ENCODE results near the gene KRT81.
"Not testable (repeated sequence)": the region's sequence is repeated elsewhere in the genome, so short reads cannot be mapped to it uniquely, and the experiment has no call there.

Gene KRT81

GRCh38 chr12:52296572-52297215 is 5.4 kb upstream of the KRT81 start:
- DNase-seq (ENCODE audit: low read depth, low spot score), result no peak

GRCh38 chr12:52295663-52296062 is 4.3 kb upstream of the KRT81 start:
- DNase-seq (ENCODE audit: low read depth, low spot score), result no peak

- no peak for DNase-seq (ENCODE audit: low read depth, low spot score)
Measured at GRCh38 chr12:52294803-52295202, 3.5 kb upstream of the KRT81 start.

- no peak for DNase-seq (ENCODE audit: low read depth, low spot score)
Measured at GRCh38 chr12:52293926-52294325, 2.6 kb upstream of the KRT81 start.

- not testable (repeated sequence) for DNase-seq (ENCODE audit: low read depth, low spot score)
Measured at GRCh38 chr12:52290483-52291134, 725 bp downstream of the KRT81 start.

DNA sequence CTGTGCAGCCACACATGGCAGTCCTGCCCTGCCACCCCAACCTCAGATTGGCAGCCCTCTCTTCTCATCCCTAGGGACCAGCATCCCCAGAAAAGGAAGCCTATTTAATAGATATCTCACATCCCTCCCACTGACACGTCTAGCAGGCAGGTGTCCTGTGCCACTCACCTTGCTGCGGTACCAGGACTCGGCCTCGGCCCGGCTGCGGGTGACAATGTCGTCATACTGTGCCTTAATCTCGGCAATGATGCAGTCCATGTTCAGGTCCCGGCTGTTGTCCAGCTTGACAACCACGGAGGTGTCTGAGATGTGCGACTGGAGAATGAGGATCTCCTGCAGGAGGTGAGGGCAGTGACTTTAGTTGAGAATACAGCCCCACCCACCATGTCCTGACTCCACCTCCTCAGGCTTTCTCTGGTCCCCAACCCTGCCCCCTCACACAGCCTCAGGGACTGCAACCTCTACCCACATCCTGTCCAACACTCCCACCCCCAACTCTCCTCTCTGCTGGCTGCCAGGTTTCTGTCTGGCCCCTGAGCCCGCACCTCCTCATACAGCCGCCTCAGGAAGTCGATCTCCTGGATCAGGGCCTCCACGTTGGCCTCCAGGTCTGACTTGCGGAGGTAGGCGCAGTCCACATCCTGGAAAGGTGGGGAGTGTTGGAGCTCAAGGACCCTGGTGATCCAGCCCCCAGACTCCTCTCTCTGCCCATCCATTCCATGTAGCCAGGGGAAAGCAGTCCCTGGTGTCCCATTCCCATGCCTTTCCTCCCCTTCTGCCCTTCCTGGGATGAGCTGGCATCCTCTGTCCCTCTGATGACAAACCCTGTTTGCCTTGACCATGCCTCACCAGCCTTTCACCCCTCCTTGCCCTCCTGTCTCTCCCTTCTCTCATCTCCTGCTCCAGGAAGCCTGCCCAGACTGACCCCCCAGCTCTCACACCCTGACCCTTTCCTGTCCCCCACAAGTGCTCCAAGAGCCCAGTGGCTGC is 3.2 kb downstream of the KRT81 start:
- not testable (repeated sequence) for DNase-seq (ENCODE audit: low read depth, low spot score)

GRCh38 chr12:52286857-52287785 is 4.2 kb downstream of the KRT81 start:
- not testable (repeated sequence) for DNase-seq (ENCODE audit: low read depth, low spot score)

GRCh38 chr12:52285851-52286530 is 5.3 kb downstream of the KRT81 start:
- no peak for DNase-seq (ENCODE audit: low read depth, low spot score)

- no peak for DNase-seq (ENCODE audit: low read depth, low spot score)
Measured at GRCh38 chr12:52285172-52285745, 6.1 kb downstream of the KRT81 start.

GRCh38 chr12:52284562-52285171 is 6.7 kb downstream of the KRT81 start:
- DNase-seq (ENCODE audit: low read depth, low spot score), result no peak

GRCh38 chr12:52280796-52281560 is 10.4 kb downstream of the KRT81 start:
- DNase-seq (ENCODE audit: low read depth, low spot score), result no peak

- DNase-seq (ENCODE audit: low read depth, low spot score), result no peak
Measured at GRCh38 chr12:52280319-52280795, 11.0 kb downstream of the KRT81 start.

DNA sequence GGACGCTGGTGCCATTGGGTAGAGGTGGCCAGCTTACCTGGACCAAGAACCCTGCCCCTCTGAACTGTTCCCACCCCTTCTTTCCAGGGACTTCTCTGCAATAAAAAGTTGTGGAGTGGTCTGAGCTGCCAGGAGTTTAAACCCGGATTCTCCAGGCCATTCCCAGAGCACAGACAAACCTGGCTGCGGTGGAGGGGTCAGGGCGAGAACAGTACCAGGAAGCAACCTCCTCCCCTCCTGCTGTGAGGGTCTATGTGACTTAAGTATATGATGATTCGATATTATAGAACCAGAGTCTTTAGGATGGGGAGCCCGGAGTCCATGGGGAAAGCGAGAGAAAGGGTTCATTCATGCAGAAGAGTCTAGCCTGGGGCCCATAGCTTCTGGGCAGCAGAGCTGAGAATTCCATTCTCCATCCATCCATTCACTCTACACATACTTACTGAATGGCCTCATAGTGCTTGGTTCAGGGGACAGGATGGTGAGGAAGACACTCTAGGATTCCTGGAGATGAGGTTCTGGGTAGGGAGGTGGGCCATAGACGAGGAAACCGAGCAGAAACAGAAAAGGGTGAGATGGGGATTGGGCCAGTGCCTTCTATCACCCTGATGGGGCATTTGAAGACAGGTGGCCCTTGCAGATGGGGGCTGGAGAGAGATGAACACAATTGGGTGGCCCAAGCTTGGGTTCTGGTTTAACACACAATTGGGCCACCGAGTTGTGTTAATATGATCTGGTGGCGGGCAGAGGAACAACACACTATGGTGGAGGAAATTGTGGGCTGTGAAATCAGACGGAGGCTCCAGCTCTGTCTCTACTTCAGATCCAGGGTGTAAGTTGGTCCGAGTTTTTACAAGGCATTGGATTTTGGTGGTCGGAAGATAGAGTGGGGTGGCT is 11.7 kb downstream of the KRT81 start:
- no peak for DNase-seq (ENCODE audit: low read depth, low spot score)

DNA sequence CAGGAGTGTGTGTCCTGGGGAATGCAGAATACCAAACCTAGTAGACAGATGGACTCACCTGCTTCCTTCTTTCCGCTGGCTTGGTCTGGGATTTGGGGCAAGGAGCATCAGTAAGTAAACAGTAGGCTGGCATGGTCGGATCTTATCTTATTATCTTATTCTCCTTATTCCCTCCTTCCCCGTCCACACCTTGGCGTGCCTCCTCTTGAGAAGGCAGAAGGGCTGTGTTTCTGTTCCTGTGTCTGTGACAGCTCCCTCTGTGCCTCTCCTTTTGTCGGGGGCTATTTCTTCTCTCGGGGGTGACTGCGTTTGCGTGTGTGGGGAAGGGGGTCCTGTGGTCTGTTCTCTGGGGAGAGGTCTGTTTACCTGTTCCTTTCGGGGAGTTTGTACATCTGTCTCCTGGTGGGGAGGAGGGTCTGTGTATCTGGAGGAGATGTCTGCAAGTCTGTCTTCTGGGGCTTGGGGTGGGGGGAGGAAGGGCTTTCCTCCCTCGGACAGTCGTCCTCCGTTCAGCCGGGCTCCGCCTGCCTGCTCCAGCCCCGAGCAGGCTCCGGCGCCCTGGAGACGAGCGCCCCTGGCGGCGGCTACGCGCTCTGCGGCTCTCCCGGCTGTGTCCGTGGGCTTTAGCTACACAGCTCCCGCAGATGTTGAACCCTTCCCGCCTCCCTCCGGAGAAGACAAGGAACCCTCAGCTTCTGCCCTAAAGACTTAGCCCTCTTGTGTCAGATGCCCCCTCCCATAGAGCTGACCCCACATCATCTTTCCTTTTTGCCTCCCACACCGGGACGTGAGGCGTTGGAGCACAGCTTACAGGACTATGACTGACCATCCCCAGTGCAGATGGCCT is 12.5 kb downstream of the KRT81 start:
- no peak for DNase-seq (ENCODE audit: low read depth, low spot score)

GRCh38 chr12:52277486-52278245 is 13.7 kb downstream of the KRT81 start:
- no peak for DNase-seq (ENCODE audit: low read depth, low spot score)

- DNase-seq (ENCODE audit: low read depth, low spot score), result no peak
Measured at GRCh38 chr12:52275686-52276085, 15.6 kb downstream of the KRT81 start.
